Activated naive CD8-positive, alpha-beta T cell treated with anti-CD3 and anti-CD28 coated beads, Interleukin-2, amount 10 ng/mL, durations not matched to agents 7 days and 5 days (primary cell): ENCODE measurements around the gene RXFP4. TPM values are rescaled to one million over a fixed set of nuclear protein-coding genes. Genes with fewer than 3 reads are reported as not detected.
A peak's percentile ranks its signal among the peaks of the same experiment; 100 is the strongest.
"Not testable (repeated sequence)": the region's sequence is repeated elsewhere in the genome, so short reads cannot be mapped to it uniquely, and the experiment has no call there.

Experiments
- ATAC-seq: fragments of 150-1000 bp; cut with Tn5 transposase; one replicate; pipeline ENCODE4 v1.10.0; 2021; ENCODE audit warnings: low read depth, moderate library complexity
- POLR2A ChIA-PET: fragments of 350-600 bp; sonication (Branson Sonifier 250); formaldehyde crosslinking; loops from one replicate; lab custom pipeline; 2021; ENCODE audit warnings: antibody characterized with exemption; lab: Charles Lee
- DNase-seq: peaks from one replicate; pipeline ENCODE4 v3.0.0; 2021
- H3K27ac Mint-ChIP-seq: one replicate; pipeline ENCODE4 v1.8.0; 2022; ENCODE audit warnings: mild to moderate bottlenecking, mixed read lengths
- H3K27me3 Mint-ChIP-seq: one replicate; pipeline ENCODE4 v1.8.0; 2022; ENCODE audit warnings: mild to moderate bottlenecking, moderate library complexity, mixed read lengths
- H3K36me3 Mint-ChIP-seq: one replicate; pipeline ENCODE4 v1.8.0; 2021; ENCODE audit warnings: mild to moderate bottlenecking, mixed read lengths
- H3K4me1 Mint-ChIP-seq: one replicate; pipeline ENCODE4 v1.8.0; 2021; ENCODE audit warnings: mixed read lengths
- H3K4me3 Mint-ChIP-seq: one replicate; pipeline ENCODE4 v1.8.0; 2022; ENCODE audit warnings: mild to moderate bottlenecking, moderate library complexity, mixed read lengths
- H3K9me3 Mint-ChIP-seq: one replicate; pipeline ENCODE4 v1.8.0; 2021; ENCODE audit warnings: mixed read lengths
- total RNA-seq, 2 experiments: library from RNA; stranded (reverse); gene quantifications; one replicate each; pipeline ENCODE4 v1.2.3, GENCODE V29; 2021

Gene RXFP4, protein sequence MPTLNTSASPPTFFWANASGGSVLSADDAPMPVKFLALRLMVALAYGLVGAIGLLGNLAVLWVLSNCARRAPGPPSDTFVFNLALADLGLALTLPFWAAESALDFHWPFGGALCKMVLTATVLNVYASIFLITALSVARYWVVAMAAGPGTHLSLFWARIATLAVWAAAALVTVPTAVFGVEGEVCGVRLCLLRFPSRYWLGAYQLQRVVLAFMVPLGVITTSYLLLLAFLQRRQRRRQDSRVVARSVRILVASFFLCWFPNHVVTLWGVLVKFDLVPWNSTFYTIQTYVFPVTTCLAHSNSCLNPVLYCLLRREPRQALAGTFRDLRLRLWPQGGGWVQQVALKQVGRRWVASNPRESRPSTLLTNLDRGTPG
- under 1 TPM in 1 of 2 experiments, not detected in 1; 0.26 TPM for total RNA-seq

DNA sequence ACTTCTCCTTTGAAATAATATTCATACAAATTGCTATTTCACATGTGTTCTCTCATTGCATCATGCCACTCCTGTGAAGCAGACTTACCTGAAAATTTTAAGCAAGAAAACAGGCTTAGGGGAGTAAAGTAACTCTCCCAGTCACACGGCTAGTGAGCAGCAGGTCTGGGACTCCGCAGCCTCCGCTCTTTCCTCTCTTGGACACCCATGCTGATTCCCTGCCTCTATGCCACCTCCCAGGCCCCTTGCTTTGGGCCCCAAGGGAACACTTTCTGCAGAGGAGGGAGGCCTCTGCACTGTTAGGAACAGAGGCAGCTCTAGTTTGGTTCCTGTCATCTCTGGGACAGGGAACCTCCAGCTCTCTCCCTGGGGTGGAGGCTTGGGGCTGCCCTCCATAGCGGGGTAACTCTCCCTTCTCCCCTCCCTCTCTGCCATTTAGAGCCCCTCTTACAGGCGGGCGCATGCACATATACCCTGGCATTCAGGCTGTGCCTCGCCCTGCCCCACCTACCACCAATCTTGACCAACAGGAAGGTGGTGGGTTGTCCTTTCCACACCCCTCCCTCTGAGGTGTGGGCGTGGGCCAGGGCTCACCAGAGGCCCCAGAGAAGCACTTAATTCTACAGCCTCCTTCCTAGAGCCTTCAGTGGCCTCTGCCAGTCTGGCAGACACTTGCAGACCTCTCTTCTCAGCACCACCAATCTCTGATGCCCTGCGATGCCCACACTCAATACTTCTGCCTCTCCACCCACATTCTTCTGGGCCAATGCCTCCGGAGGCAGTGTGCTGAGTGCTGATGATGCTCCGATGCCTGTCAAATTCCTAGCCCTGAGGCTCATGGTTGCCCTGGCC lies at the start of gene RXFP4:
Gene RXFP4, plus strand, starts transcription at position 646 of the 852 bp plus-strand sequence. Its CDS starts 72 bp downstream, at position 718.
- no peaks in the 10 kb centered on the region for H3K9me3 Mint-ChIP-seq
- DNase-seq = no peak
- POLR2A ChIA-PET = interaction anchor here (7.5 kb wide), 1 partner anchor 37 kb away, joined by 105 read pairs; the partner anchor contains the start of gene ARHGEF2

DNA sequence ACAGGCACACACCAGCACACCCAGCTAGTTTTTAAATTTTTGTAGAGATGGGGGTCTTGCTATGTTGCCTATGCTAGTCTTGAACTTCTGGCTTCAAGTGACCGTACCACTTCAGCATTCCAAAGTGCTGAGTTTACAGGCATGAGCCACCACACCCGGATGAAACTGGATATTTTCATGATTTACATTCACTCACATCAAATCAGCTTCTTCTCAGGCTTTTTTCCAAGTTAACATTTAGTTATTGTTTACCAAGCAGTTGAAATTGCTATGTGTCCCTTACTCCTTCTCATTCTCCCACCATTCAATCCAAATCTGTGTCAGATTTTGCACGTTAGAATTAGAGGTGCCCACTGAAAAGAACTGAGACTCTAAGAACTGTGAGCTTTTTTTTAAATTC lies 48.6 kb upstream of the RXFP4 start:
- Mint-ChIP-seq H3K4me3 (no peak overlapping the region), H3K36me3 (peaks cover 9% of the 10 kb centered on the region), H3K27ac (peak overlapping the region; percentile 82), H3K9me3 (no peaks in the 10 kb centered on the region), H3K27me3 (no peaks in the 10 kb centered on the region), H3K4me1 (peaks cover 13% of the 10 kb centered on the region)
- ATAC-seq = no peak
- POLR2A ChIA-PET = interaction anchor here (0.5 to 1.5 kb wide), 4 partner anchors 18 to 36 kb away, joined by 3 to 7 read pairs (median 4); partner anchors contain the start of gene GON4L
- DNase-seq = no peak

More for the DNA sequence above, at the start of gene RXFP4:
- ATAC-seq = peak; percentile 6
- Mint-ChIP-seq H3K4me1 (peaks cover 42% of the 10 kb centered on the region), H3K27ac (peak within 1 kb of the TSS; percentile 89), H3K4me3 (peak within 1 kb of the TSS; percentile 45), H3K36me3 (peaks cover 6% of the 10 kb centered on the region), H3K27me3 (no peaks in the 10 kb centered on the region)

DNA sequence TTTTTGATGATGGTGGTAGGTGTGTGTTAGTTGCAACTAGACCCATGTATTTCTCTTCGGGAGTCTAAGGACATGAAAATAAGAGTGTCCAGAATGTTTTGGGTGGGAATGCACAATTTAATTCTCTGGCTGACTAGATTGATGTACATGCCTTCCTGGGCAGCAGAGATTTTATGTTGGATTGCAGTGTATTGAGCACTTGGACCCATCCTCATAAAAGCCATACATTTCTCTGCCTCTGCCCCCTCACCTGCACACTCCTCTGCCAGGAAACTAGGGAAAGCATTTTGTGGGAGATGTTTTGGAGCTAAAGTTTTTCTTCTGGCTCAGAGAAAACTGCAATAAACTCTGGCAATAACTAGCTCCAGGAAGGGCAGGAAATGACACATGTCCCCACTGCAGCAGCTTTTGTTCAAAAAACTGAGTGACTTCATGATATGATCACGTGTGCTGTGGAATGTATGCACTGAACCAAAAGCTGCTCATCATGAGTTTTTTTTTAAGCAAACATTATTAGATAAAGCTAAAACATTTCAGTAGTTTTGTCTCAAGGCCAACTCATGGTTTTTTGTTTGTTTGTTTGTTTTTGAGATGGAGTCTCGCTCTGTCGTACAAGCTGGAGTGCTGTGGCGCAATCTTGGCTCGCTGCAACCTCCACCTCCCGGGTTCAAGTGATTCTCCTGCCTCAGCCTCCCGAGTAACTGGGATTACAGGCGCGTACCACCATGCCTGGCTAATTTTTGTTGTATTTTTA lies 47.9 kb upstream of the RXFP4 start:
- POLR2A ChIA-PET = interaction anchor here (0.6 to 1.5 kb wide), 6 partner anchors 17 to 40 kb away, joined by 3 to 7 read pairs (median 4); partner anchors contain the start of genes GON4L and KHDC4
- peaks cover 13% of the 10 kb centered on the region for H3K4me1 Mint-ChIP-seq
- no peak for DNase-seq
- H3K9me3 Mint-ChIP-seq = no peaks in the 10 kb centered on the region
- peak overlapping the region; percentile 82 for H3K27ac Mint-ChIP-seq
- no peaks in the 10 kb centered on the region for H3K27me3 Mint-ChIP-seq
- peak overlapping the region; percentile 62 for H3K4me3 Mint-ChIP-seq
- peak; percentile 94 for ATAC-seq
- H3K36me3 Mint-ChIP-seq = peaks cover 11% of the 10 kb centered on the region

DNA sequence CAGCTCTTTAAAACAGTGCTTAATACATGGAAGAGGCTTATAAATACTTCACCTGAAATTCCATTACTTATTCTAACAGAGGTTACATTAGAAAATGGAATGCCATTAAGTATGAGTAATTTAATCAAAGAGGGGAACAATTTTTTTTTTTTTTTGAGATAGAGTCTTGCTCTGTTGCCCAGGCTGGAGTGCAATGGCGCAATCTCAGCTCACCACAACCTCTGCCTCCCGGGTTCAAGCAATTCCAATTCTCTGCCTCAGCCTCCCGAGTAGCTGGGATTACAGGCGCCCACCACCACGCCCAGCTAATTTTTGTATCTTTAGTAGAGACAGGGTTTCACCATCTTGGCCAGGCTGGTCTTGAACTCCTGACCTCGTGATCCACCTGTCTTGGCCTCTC lies 45.8 kb upstream of the RXFP4 start:
- H3K4me1 Mint-ChIP-seq = peaks cover 13% of the 10 kb centered on the region
- H3K9me3 Mint-ChIP-seq, ATAC-seq, H3K27me3 Mint-ChIP-seq, H3K4me3 Mint-ChIP-seq, H3K27ac Mint-ChIP-seq, DNase-seq: not testable (repeated sequence)
- H3K36me3 Mint-ChIP-seq = peaks cover 14% of the 10 kb centered on the region
- POLR2A ChIA-PET = interaction anchor here (0.7 to 0.9 kb wide), 2 partner anchors 13 to 35 kb away, joined by 3 read pairs; no protein-coding TSS in a partner anchor

DNA sequence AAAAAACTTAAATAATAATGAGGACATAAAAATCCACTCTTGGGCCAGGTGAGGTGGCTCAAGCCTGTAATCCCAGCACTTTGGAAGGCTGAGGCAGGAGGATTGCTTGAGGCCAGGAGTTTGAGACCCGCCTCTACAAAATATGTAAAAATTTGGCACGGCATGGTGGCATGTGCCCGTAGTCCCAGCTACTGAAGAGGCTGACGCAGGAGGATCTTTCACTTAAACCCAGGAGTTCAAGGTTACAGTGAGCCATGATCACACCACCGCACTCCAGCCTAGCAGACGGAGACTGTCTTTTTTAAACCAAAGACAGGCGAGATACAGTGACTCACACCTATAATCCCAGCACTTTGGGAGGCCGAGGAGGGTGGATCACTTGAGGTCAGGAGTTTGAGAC lies 45.0 kb upstream of the RXFP4 start:
- H3K4me3 Mint-ChIP-seq, H3K27ac Mint-ChIP-seq, ATAC-seq, H3K9me3 Mint-ChIP-seq, DNase-seq, H3K27me3 Mint-ChIP-seq: not testable (repeated sequence)
- peaks cover 14% of the 10 kb centered on the region for H3K36me3 Mint-ChIP-seq
- H3K4me1 Mint-ChIP-seq = peaks cover 13% of the 10 kb centered on the region
- POLR2A ChIA-PET = interaction anchor here (0.9 kb wide), 1 partner anchor 14 kb away, joined by 3 read pairs; no protein-coding TSS in a partner anchor

DNA sequence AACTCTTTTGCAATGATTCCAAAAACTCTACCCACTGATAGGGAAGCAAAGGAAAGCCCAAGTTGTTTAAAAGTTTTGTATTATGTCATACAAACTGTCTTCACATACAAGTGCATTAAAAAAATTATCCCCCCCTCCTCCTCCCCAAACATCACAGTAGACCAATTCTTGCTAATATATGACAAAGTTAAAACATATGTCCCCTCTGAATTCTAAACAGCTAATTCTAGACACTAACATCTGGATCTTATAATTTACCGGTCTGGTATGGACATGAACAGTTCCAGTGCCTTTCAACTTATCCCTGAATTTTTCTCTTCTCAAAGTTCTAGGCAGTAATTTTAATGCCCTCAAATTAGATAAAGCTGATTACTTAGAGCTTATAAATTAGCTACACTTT lies 43.7 kb upstream of the RXFP4 start:
- no peak for DNase-seq
- POLR2A ChIA-PET = no interaction called here

DNA sequence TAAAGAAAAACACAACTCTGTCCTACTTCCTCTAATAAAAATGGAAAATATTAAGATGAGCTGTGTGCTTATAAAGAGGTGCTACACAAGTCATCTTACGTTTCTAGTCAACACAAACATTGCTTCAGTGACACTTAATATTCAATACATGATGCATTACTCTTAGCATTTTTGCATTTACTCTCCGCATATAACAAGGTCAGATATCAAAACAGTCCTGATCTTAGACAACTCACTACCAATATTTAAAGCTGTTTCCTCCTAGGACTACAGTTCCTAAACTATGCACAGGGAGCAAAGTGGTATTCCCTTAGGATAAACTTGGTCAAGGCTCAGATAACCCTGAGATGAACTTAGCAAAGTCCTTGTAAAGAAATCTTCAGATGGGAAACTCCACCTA lies 42.5 kb upstream of the RXFP4 start:
- no peaks in the 10 kb centered on the region for H3K9me3 Mint-ChIP-seq
- no peak for DNase-seq
- H3K4me3 Mint-ChIP-seq = no peak overlapping the region
- POLR2A ChIA-PET = no interaction called here
- no peak for ATAC-seq
- H3K36me3 Mint-ChIP-seq = peaks cover 17% of the 10 kb centered on the region
- H3K4me1 Mint-ChIP-seq = peaks cover 3% of the 10 kb centered on the region
- H3K27ac Mint-ChIP-seq = no peak overlapping the region
- no peaks in the 10 kb centered on the region for H3K27me3 Mint-ChIP-seq

More for the DNA sequence above, 43.7 kb upstream of the RXFP4 start:
- Mint-ChIP-seq H3K36me3 (peaks cover 17% of the 10 kb centered on the region), H3K4me1 (peaks cover 13% of the 10 kb centered on the region), H3K27me3 (no peaks in the 10 kb centered on the region), H3K27ac (no peak overlapping the region), H3K9me3 (no peaks in the 10 kb centered on the region), H3K4me3 (no peak overlapping the region)
- ATAC-seq = no peak

DNA sequence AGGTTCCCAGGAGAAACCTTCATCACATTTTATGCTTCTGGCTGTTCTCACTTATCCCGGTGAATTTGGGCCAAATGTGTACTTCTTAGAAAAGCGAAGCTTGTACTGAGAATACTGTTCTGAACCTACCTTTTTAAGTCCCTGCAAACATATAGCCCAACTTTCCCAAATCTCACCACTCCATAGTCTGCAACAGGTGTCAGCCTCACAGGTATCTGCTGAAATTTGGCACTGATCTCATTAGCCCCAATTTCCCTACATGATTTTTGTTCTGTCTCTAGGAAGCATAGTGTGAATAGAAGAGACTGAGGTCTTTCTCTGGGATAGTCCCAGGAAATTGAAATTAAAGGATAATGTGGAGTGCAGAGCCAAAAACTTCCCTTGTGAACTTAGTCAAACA lies 41.8 kb upstream of the RXFP4 start:
- no peaks in the 10 kb centered on the region for H3K27me3 Mint-ChIP-seq
- no peaks in the 10 kb centered on the region for H3K4me1 Mint-ChIP-seq
- POLR2A ChIA-PET = no interaction called here
- DNase-seq (no peak), ATAC-seq (no peak)
- no peak overlapping the region for H3K4me3 Mint-ChIP-seq
- no peaks in the 10 kb centered on the region for H3K9me3 Mint-ChIP-seq
- H3K27ac Mint-ChIP-seq = no peak overlapping the region
- H3K36me3 Mint-ChIP-seq = peaks cover 24% of the 10 kb centered on the region

DNA sequence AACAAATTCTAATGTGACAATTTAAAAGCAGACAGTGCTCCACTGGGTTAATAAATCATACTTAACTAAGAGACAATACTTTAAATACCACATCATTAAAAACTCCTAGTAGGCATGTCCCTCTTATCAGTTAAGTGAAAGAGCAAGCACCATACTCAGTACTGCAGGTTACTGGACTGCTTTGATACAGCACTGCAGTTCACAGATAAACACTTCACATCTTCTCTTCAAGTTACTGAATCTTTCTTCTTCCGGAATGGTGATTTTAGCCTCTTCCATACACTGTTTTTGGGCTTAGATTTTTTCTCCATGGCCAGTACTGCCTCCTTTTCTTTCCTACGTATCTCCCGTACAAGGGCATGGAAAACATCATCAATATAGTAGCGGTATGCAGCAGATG lies 41.3 kb upstream of the RXFP4 start:
- DNase-seq (no peak), ATAC-seq (no peak)
- peak overlapping the region; percentile 13 for H3K27ac Mint-ChIP-seq
- no peaks in the 10 kb centered on the region for H3K4me1 Mint-ChIP-seq
- no peaks in the 10 kb centered on the region for H3K27me3 Mint-ChIP-seq
- POLR2A ChIA-PET = no interaction called here
- H3K4me3 Mint-ChIP-seq = no peak overlapping the region
- H3K36me3 Mint-ChIP-seq = peaks cover 25% of the 10 kb centered on the region
- H3K9me3 Mint-ChIP-seq = no peaks in the 10 kb centered on the region

DNA sequence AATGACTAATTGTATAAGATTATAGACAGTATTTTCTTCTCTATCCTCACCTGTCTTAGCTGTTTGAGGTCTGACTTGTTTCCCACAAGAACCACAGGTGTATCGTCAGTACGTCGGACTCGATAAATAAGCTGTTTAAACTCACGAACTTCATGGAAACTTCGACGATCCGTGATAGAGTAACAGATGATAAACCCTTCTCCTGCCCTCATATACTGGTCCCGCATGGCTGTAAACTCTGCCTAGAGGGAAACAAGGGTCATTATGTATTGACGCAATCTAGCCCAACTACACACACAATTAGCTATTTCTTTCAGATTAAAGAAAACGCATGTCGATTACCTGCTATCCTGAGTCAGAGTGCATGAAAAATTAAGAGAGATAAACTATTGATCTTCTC lies 37.2 kb upstream of the RXFP4 start:
- H3K36me3 Mint-ChIP-seq = peaks cover 18% of the 10 kb centered on the region
- H3K27me3 Mint-ChIP-seq = no peaks in the 10 kb centered on the region
- peaks cover 4% of the 10 kb centered on the region for H3K4me1 Mint-ChIP-seq
- DNase-seq (no peak), ATAC-seq (no peak)
- no peak overlapping the region for H3K27ac Mint-ChIP-seq
- no peaks in the 10 kb centered on the region for H3K9me3 Mint-ChIP-seq
- POLR2A ChIA-PET = no interaction called here
- no peak overlapping the region for H3K4me3 Mint-ChIP-seq

DNA sequence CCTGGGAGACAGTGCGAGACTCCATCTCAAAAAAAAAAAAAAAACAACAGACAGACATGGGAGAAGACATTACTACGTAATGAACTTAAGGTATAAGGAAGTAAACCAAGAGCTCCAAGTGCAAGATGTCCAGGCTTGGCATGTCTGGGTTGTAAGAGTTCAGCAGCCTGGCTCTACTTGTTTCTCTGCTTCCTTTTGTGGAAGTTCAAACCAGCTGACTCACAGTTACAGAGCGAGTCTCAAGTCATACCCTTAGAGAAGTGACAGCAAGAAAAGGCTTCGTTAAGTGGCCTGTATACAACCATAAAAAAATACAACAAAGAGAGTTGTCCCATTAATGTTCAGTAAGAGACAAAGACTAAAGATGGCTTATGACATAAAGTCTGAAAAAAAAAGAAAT lies 31.5 kb upstream of the RXFP4 start:
- H3K36me3 Mint-ChIP-seq = peaks cover 25% of the 10 kb centered on the region

DNA sequence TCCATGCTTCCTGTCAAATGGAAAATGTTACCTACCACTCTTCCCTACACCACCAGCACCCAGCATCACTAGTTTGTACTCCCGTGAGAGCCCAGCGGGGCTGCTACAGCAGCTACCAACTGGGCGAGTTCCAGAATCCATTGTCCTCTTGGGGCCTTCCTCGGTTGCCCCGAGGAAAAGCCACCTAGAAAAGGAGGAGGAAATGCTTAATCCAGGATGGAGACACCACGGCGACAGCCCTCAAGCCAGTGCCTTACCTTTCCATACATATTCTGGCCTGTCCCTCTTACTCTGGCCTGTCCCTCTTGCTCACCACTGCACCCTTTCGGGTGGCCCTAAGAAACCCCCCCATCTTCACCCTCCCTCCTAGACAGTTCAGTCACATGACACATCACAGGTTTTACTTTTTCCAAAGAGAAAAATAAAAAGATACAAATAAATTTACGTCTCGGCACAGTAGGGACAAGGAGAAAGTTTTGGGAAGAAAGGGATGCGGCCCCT lies 30.8 kb upstream of the RXFP4 start:
- Mint-ChIP-seq H3K4me3 (peak overlapping the region; percentile 100), H3K27me3 (no peaks in the 10 kb centered on the region), H3K27ac (peak overlapping the region; percentile 100), H3K9me3 (no peaks in the 10 kb centered on the region), H3K36me3 (peaks cover 26% of the 10 kb centered on the region), H3K4me1 (peaks cover 24% of the 10 kb centered on the region)
- peak; percentile 46 for ATAC-seq
- peak; percentile 42 for DNase-seq
- POLR2A ChIA-PET = interaction anchor here (1.1 to 1.5 kb wide), 4 partner anchors 18 to 156 kb away, joined by 3 to 5 read pairs (median 4); partner anchors contain the start of gene KHDC4

More for the DNA sequence above, 31.5 kb upstream of the RXFP4 start:
- Mint-ChIP-seq H3K4me3 (peak overlapping the region; percentile 100), H3K9me3 (no peaks in the 10 kb centered on the region), H3K4me1 (peaks cover 24% of the 10 kb centered on the region), H3K27me3 (no peaks in the 10 kb centered on the region), H3K27ac (peak overlapping the region; percentile 77)
- POLR2A ChIA-PET = interaction anchor here (0.7 to 1.3 kb wide), 4 partner anchors 17 to 156 kb away, joined by 3 to 5 read pairs (median 4); partner anchors contain the start of gene KHDC4
- ATAC-seq = no peak
- no peak for DNase-seq
